Hepatocyte (in vitro differentiated cells): ENCODE results near the gene SLC25A25.

ENCODE experiments used
- EZH2 ChIP-seq: fragments of 200-600 bp; sonication (generic); IDR thresholded peaks from 2 replicates; pipeline ENCODE4 v1.6.1; 2016; ENCODE audit warnings: antibody characterized with exemption, mild to moderate bottlenecking, borderline replicate concordance
- TF ChIP-seq, protein P1 (sequence below): fragments of 200-600 bp; sonication (generic); IDR thresholded peaks from 2 replicates; pipeline ENCODE4 v1.5.1; 2016; ENCODE audit warnings: antibody characterized with exemption, mild to moderate bottlenecking; ENCODE audit not compliant: poor library complexity

DNA sequence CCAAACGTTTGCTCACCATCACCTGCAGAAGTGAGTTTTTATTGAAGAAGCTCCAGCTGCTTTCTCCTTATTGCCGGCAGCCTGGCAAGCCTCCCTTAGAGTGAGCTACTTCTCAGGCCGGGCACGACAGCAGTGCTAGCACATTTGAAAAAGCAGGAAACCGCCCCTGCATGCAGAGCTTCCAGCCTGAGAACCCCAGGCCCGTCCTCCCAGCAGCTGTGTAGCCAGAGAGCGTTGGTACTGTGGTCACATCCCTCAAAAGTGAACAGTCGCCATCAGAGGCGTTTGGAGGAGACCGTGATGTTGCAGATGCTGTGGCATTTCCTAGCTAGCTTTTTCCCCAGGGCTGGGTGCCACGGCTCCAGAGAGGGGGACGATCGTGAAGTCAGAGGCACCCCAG is 23.5 kb downstream of the SLC25A25 start:
- TF ChIP-seq, protein P1, sequence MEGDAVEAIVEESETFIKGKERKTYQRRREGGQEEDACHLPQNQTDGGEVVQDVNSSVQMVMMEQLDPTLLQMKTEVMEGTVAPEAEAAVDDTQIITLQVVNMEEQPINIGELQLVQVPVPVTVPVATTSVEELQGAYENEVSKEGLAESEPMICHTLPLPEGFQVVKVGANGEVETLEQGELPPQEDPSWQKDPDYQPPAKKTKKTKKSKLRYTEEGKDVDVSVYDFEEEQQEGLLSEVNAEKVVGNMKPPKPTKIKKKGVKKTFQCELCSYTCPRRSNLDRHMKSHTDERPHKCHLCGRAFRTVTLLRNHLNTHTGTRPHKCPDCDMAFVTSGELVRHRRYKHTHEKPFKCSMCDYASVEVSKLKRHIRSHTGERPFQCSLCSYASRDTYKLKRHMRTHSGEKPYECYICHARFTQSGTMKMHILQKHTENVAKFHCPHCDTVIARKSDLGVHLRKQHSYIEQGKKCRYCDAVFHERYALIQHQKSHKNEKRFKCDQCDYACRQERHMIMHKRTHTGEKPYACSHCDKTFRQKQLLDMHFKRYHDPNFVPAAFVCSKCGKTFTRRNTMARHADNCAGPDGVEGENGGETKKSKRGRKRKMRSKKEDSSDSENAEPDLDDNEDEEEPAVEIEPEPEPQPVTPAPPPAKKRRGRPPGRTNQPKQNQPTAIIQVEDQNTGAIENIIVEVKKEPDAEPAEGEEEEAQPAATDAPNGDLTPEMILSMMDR: no peak
- no peak for TF ChIP-seq EZH2
